GM10266 (cell line): ENCODE results near the gene DEFB110.

ENCODE experiments used
- DNase-seq: peaks from one replicate; pipeline ENCODE4 v3.0.0; 2012; ENCODE audit errors: extremely low spot score
- TF ChIP-seq, protein P1 (sequence below): IDR thresholded peaks from 2 replicates; pipeline ENCODE4 v1.5.1; 2012; ENCODE audit warnings: mild to moderate bottlenecking, low read depth; ENCODE audit not compliant: control insufficient read depth, insufficient read depth; ENCODE audit errors: missing control alignments

The DEFB110 gene

GRCh38 chr6:49986551-49986950 is 35.2 kb downstream of the DEFB110 start:
- no peak for DNase-seq
- TF ChIP-seq, protein P1, sequence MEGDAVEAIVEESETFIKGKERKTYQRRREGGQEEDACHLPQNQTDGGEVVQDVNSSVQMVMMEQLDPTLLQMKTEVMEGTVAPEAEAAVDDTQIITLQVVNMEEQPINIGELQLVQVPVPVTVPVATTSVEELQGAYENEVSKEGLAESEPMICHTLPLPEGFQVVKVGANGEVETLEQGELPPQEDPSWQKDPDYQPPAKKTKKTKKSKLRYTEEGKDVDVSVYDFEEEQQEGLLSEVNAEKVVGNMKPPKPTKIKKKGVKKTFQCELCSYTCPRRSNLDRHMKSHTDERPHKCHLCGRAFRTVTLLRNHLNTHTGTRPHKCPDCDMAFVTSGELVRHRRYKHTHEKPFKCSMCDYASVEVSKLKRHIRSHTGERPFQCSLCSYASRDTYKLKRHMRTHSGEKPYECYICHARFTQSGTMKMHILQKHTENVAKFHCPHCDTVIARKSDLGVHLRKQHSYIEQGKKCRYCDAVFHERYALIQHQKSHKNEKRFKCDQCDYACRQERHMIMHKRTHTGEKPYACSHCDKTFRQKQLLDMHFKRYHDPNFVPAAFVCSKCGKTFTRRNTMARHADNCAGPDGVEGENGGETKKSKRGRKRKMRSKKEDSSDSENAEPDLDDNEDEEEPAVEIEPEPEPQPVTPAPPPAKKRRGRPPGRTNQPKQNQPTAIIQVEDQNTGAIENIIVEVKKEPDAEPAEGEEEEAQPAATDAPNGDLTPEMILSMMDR, result no peak

DNA sequence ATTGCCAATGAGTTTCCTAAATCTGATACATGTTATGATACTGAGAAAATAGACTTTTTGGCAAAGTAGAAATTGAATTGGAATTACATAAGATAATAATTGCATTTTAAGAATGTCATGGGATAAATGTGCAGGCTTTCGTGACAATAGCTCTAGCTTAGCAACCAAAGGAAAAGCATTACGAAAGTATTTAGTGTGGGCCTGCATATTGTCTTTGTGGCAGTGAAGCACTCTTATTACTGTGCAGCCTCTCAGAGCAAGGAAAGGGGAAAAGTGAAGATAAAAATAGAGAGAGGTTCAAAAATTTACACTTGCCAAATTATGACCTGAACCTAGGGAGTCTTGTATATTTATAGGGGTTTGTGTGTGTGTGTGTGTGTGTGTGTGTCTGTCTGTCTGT is 39.7 kb downstream of the DEFB110 start:
- DNase-seq, result no peak
- TF ChIP-seq, protein P1, result no peak

DNA sequence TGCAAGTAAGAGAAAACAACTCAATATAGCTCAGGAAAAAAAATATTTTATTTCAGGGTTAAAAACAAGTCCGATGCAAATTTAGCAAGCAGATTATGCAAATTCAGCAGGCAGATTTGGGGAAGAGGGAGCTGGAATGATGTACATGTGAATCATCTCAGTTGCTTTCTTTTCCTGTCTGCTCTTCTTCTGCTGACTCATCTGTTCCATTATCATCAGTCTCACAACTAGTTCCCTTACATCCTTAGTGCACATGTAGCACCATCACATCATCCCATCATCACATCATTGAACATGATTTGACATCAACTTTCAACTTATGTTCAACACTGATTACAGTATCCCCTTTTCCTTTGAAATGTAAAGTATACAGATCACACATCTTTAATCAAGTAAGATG is 40.9 kb downstream of the DEFB110 start:
- TF ChIP-seq, protein P1, result no peak
- peak; percentile 4 for DNase-seq

GRCh38 chr6:49979584-49979983 is 42.2 kb downstream of the DEFB110 start:
- TF ChIP-seq, protein P1, result no peak
- DNase-seq, result peak; percentile 5

DNA sequence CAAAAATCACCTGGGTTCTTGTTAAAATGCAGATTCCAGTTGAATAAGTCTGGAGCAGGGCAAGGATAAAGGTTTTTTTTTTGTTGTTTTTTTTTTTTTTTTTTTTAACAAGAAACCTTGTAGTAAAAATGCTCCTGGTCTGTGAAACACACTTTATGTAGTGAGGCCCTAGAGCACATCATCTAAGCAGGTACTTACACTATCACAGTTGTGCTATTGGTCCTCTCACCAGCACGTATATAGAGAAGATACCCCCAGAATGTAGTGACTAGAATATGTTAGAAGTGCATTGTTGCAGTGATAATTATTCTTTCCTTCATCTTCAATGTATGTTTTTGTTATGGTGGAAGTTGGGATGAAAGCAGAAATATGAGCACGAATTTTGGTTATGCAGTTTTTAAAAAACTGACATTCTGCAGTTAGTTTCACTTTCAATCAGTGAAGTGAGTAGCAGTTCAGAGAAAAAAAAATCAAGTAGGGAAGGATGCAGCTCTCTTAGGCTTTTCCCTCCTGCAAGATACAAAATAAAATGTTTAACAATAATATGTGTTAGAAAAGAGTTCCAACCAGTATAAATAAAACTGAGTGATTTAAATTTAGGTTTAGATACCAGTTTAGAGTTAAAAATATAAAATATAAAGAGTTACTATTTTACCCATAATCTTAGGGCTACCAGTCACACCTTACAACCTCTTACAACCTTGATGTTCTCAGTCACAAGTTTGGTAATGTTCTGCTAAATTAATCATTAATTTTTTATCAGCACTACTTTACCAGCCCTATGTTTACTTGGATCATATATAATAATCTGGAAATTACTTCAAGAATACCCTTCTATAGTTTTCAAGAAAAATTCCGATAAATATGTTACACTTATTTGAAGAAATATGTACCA is 43.2 kb downstream of the DEFB110 start:
- DNase-seq, result no peak
- TF ChIP-seq, protein P1, result no peak

GRCh38 chr6:49969605-49970004 is 52.2 kb downstream of the DEFB110 start, which contains the start of gene DEFB113:
DEFB113 (minus strand) TSS chr6:49969625; CDS start chr6:49969625, 0 bp downstream.
- no peak for DNase-seq
- TF ChIP-seq, protein P1, result no peak
